GM19467 (cell line): ENCODE measurements around the gene C3orf70.
A peak's percentile ranks its signal among the peaks of the same experiment; 100 is the strongest.

Experiments used
- ATAC-seq: cut with Tn5 transposase; IDR thresholded peaks from one replicate; pipeline ENCODE4 v1.9.1; 2021; ENCODE audit warnings: mild to moderate bottlenecking, moderate library complexity; ENCODE audit not compliant: unreplicated experiment

Gene C3orf70, protein sequence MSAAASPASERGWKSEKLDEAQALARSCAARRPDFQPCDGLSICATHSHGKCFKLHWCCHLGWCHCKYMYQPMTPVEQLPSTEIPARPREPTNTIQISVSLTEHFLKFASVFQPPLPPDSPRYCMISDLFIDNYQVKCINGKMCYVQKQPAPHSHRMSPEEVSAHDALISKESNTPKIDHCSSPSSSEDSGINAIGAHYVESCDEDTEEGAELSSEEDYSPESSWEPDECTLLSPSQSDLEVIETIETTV

DNA sequence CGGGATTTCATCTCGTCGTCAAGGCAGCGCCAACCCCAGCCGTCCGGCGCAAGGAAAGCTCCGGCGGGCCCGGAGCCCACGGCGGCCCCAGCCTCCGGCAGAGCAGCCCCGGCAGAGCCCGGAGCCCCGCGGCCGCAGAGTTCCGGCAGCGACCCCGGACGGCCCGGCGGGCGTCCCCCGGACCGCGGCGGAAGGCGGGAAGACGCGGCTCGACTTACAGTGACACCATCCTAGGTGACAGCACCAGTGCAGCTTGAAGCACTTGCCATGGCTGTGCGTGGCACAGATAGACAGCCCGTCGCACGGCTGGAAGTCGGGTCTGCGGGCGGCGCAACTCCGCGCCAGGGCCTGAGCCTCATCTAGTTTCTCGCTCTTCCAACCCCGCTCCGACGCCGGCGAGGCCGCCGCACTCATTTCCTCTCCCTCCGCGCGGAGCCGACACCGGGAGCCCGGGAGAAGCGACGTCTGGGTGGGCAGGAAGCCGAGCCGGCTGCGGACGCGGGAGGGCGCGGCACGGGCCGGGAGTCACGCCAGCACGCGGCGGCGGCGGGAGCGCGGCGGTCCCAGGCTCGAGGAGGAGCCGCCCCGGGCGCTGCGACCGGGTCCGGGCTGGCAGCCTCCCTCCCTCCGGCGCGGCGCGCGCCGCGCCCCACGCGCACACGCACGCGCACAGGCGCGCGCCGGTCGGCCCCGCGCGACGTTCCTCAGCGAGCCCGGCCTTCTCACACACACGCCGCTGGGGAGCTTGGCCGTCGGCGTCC lies at the start of gene C3orf70:
C3orf70 (minus strand) TSS at position 651 of the 761 bp plus-strand sequence; CDS start at position 414, 237 bp downstream.
- no peak for ATAC-seq

DNA sequence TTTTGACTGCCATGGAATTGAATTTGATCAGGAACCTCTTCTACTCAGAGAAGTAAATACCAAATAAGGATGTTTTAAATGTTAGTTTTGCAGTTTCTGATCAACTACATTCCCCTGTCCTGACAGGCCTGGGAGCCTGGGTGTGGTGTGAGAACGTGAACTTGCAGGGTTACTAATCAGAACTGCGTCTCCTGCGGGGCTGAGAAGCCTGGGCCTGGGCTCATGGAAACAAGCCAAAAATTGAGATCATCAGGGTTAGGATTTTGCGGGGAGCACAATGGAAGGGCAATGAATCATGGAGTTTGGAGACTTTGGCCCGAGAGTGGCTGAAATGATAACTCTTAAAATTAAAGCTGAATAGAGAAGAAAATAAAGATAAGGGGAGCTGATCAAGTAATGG lies 47.8 kb upstream of the C3orf70 start:
- ATAC-seq = no peak

DNA sequence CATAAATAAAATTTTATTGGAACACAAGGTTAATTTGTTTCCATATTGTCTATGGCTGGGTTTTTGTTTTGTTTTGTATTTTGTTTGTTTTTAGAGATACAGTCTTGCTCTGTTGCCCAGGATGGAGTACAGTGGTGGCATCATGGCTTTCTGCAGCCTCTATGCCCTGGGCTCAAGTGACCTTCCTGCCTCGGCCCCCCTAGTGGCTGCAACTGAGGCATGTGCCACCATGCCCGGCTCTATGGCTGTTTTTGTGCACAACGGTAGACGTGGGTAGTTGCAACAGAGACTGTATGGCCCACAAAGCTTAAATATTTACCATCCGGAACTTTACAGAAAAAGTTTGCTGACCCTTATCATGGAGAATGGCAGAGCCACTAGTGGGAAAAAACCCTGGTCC lies 46.8 kb upstream of the C3orf70 start:
- no peak for ATAC-seq

DNA sequence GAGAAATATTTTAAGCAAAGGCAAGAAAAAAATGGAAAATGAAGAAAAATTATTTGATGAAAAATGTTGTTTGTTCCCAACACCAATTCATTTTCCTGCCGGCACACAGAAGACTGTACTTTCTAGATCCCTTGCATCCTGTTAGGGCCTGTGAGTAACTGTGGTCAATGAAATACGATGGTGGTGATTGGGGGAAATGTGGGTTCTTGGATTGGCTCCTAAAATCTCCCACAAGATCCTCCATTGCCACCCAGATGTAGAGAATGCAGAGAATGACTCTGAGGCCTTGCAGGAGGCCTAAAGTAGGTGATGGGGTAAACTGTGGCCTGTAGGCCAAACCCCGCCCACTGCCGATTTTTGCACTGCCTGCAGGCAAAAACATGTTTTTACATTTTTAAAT lies 46.3 kb upstream of the C3orf70 start:
- ATAC-seq = no peak

DNA sequence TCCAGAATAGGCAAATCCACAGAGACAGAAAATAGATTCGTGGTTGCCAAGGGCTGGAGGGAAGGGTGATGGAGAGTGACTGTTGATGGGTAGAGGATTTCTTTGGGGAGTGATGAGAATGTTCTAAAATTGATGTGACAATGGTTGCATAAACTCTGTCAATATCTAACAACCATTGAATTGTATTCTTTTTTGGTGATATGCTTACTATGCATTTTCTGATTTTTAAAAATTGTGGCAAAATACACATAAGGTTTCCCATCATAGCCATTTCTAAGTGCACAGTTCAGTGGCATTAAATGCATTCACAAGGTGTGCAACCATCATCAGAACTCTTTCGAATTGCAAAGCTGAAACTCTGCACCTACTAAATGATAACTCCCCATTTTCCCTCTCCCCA lies 44.2 kb upstream of the C3orf70 start:
- no peak for ATAC-seq

DNA sequence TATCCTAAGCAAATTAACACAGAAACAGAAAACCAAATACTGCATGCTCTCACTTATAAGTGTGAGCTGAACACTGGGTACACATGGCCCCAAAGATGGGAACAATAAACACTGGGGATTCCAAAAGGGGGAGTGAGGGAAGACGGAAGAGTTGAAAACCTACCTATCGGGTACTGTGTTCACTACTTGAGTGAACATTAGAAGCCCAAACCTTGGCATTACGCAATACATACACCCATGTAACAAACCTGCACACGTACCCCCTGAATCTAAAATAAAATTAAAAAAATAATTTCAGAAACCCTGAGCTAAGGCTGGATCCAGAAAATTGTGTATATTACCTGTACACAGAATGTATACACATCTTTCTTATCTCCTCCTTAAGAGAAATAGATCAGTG lies 42.8 kb upstream of the C3orf70 start:
- ATAC-seq = no peak

DNA sequence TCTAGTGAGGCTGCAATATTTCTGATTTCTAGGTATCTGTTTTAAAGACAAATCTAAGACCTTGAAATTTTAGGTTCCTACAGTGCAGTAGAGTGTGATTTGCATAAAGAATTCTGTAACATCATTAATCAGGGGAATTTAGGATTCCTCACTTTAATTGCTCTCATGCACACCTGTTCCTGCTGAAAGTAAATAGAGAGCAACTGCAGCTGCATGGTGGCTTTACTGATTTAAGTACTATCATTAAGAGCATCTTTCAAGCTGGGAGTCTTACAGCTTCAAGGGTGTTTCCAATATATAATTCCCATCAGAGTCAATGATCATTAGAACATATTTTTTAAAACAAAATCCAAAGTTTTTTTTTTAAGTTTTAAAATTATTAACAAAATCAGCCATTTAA lies 36.0 kb upstream of the C3orf70 start:
- ATAC-seq = no peak

DNA sequence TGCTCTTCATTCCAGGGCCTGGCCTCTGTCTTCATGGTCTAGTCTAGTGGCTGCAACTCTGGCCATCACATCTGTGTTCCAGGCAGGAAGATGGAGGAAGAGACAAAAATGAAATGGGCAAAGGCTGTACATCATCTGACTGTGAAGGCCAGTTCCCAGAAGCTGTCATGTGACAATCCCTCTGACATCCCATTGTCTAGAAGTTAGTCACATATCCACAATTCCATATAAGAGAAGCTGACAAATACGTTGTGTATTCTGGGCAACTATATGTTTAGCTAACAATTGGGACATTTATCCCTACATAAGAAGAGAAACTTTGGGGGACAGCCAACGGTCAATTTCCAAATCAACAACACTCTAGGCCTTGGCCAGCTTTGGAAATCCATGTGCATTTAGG lies 34.5 kb upstream of the C3orf70 start:
- ATAC-seq = no peak

DNA sequence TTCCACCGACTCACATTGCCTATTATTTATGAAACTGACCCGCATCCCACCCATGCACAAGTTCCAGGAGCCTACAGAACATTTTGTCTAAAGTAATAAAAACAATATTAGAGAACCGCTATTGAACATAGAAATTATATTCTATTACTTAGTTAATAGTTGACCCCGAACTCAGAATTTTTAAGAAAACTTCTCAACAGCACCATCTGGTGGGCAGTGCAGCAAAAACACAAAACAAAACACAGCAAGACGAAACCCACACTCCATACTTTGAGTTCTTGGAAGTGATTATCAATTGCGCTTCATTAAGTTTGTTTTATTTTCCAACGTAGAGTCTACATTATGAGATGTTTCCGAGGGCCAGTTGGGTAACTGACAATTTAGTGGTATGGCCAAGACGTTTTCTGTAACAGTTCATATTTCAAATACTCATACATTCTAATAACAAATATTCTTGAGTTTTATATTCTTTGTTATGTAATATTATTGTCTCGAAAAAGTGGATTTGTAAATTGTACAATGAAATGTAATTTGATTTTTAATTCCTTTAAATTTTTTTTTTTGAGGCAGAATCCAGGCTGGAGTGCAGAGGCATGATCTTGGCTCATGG lies 24.0 kb upstream of the C3orf70 start:
- ATAC-seq = no peak

DNA sequence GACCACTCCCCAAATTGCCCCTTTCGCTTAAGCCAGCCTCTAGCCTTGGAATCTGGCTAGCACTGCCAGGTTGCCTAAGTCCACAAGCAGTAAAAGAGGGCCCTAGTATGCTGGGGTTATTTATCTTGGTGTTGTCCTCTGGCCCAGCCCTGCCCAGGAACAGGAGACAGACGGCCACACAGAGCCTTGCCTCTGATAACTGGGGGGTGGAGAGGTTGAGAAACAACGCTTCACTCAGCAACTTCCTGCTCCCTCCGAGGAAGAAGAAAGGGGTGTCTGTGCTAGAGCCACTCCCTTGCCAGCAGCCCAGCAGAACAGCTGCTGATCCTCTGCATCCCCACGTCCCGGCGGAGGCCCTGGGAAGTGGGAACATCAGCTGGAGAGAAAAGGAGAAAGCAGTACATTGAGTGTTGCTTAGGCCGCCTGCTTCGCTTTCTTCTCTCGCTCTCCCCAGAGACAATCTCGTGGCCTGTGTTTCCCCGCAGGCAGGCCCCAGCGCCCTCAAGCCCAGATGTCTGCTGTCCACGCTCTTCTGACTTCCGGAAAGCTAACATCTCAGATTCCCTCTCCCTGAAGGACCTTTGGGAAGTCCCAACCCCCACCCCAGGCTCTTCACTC lies 22.6 kb upstream of the C3orf70 start:
- ATAC-seq = peak; percentile 62

DNA sequence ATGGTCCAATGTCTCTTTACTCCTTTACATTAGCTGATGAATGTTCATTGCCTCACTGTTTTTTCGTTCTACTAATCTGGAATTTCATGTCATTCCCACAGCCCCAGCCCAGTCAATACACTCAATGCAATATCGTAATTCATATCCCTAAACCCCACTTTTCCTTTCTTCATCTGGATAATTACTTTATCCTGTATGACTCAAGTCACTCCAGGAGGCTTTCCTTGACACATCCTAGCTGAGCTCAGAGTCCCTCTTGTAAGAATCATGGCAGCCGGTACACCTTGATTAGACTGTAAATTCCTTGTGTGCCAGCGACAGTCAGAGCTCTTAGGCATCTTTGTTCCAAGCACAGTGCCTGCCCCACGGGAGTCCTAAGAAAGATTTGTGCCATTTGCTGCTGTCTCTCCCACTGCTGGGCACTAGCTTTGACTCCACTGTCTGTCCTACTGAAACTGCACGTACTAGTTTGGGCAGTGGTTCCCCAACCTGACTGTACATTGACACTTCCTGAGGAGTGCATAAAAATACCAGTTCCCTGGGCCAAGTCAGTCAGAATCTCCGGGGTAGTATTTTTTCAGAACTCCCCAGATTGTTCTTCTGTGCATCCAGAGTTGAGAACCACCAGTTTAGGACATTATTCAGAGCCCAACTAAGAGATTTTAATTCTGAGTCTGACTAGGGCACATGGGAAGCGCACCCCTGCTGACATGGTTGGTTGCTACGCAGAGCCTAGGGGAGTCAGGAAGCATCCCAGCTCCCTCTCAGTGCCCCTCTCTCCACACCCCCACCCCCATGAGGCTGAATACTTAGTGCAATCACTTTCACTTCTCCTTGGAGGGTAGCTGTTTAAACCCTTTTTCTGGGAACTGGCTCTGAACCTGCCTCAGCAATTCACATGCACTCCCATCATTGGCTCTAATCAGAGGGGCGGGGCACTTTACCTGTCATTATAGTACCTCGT lies 19.5 kb upstream of the C3orf70 start:
- ATAC-seq = no peak

DNA sequence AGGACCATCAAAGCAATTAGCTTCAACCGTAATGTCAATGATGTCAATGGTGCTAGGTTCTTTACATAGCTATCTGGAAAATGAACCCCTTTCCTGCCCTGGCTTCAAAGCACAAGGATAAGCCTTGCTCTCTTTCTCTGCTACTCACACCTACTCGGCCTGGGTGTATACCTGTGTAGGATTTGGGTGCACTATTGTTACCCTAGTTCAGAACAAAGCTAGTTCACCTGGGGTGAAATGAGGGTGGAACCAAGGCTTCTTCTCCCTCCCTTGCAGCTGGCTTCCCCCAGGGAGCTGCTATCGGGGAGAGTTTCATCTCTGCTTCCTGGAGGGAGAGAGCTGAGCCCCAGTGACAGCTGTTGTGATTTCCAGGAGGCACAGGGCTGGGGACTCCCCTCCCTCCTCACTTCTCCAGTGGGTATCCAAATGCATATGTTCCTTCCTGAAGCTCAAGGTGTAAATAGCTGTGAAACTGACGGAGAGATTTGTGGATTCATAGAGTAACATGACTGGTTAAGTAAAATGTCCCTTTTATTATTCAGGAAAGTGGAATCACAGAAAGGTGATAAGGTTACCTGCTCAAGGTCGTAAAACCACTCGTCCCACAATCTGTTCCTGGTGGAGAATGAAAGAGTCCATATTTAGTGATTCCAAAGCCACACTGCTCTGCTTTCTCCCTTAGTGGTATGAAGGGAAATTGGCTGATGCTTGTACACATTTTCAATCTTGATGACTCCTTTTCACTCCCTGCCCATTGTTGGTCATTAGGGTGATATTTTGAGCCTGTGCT lies 11.8 kb upstream of the C3orf70 start:
- ATAC-seq = no peak

DNA sequence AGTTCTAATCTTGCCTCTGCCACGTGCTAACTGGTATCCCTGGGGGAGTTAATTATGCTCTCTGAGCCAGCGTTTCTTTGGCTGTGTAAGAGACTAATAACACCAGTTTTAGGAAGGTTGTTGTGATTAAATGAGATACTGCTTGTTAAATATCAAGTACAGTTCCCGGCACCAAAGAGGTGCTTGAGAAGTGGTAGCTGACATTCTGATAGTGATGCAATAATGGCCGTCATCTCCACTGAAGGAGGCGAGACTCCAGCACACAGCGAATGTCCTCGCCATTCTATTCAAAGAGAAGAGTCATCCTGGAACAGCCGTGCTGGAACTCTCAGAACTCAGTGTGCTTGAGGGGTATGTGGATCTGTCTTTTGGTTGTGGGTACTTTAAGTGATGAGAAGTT lies 9.8 kb upstream of the C3orf70 start:
- ATAC-seq = no peak

DNA sequence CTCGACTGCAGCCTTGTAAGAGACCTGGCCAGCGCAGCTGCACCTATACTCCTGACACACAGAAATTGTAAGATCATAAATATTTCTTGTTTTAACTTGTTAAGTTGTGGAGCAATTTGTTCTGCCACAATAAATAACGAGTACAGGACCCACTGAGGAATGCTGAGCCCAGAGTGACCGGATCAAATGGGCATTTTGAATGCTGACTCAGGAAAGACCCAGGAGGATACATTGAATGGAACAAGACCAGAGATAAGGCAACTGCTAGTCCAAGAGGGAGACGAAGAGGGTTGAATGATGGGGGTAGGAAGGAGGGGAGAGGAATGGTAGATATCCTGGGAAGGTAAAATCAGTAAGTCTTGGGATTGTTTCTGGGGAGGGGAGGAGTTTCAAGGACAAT lies 8.9 kb upstream of the C3orf70 start:
- ATAC-seq = no peak

DNA sequence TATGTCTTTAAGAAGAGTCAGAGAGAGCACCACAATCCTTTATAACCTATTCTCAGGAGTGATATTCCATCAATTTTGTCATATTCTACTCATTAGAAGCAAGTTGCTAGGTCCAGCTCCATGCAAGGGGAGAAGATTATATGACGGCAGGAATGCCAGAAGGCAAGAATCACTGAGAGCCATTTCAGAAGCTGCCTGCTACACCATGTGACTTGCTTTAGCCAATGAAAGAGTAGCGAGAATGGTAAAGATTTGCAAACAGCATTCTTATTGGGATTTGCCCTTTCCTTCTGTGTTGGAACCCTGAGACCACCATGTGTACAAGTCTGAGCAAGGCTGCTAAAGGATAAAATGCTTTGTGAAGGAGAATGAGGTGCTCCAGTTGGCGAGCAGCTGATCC lies 4.5 kb upstream of the C3orf70 start:
- ATAC-seq = no peak

DNA sequence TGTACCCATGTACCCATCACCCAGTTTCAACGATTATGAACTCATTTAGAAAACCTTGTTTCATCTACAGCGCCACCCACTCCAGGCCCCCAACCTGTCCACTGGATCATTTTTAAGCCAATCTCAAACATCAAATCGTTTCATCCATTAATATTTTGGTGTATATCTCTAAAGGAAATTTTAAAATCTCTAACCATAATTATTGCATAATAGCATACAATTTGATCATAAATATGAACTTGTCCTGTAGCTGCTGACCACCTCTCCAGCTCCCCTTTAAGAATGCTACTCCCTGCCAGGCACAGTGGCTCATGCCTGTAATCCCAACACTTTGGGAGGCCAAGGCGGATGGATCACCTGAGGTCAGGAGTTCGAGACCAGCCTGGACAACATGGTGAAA lies 2.8 kb upstream of the C3orf70 start:
- no peak for ATAC-seq

DNA sequence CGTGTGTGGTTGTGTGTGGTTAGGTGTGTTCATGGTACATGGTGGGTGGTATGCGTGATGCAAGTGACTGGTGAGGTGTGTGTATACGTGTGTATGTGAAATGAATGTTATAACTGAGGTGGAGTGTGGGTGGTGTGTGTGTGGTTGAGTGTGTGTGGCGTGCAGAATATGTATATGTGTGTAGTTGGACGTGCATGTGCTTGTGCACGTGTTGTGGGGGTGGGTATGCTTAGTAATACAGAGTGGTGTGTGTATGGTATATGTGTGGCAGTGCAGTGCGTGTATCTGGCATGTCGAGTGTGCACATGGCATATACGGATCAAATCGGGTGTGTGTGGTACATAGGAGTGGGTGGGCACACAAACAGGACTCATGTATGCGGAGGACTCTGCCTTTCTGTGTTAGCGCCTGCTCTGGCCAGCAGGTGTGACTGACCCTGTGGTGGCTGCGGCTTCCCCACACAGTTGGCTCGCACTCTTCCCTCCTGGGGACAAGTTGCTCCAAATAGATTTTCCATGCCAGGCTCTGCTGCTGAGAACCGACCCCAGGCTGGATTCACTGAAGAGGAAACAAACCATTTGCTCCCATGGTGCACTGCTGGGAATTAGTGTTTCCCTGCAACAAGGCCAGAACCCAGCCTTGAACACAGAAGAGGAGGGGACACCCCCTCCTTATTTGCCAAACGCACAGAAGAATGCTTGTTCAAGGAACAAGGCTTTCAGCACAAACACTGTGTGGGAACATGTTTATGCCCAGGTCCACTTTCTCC lies 1.2 kb upstream of the C3orf70 start:
- no peak for ATAC-seq

DNA sequence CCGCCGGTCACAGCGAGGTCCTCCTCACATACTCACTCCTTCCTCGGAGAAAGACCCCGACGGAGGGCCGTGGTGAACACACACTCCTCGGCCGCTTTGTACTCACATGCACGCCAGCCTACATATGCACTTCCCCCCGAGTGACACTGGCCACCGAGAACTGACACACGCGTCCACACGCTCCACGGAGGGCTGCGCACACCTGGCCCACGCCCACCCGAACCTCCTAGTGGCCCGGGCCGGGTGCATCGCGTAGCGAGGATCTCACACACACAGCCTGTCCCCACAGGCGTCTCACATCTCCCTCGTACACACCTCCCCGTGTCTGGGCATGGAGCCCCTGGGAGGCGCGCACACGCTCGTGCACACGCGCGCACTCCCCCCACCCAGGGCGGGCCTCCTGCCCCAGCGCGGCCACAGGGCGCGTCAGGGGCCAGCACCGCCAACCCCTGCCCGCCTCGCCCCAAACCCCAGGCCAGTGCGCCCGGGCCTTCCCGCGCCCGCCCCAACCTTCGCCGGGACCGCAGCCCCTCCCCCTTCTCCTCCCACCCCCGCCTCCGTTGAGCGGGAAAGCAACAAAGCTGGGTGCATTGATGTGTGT lies 411 bp upstream of the C3orf70 start:
- no peak for ATAC-seq

DNA sequence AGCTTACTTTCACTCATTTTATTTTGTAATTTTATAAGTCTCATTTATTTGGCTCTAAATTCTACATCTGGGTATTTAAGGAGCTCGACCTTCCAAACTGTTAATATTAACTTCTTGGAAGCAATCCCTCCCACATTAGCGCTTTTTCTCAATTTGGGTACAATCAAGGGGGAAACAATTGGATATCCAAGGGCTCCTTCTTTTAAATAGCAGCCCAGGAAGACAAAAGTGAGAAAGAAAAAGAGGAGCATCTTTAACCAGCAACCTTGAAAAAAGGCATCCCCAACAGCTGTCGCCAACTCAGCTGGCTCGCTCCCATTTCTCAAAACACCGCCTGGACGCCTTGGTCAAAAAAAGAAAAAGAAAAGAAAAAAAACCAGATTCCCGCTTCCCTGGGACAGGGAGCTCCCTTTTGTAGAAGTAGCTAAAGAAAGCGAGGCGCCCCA lies 873 bp downstream of the C3orf70 start:
- no peak for ATAC-seq
